Astrocyte of the spinal cord (primary cell): ENCODE results near the gene ATF7IP.
"Not testable (repeated sequence)": the region's sequence is repeated elsewhere in the genome, so short reads cannot be mapped to it uniquely, and the experiment has no call there.

Experiments used
- DNase-seq: peaks from one replicate; pipeline ENCODE4 v3.0.0; 2011; ENCODE audit warnings: low read depth, low spot score
- H3K4me3 ChIP-seq: 2 replicates; pipeline ENCODE4 v1.5.1; 2011; ENCODE audit warnings: low read depth, mild to moderate bottlenecking, low read length, moderate library complexity
- CTCF ChIP-seq: IDR thresholded peaks from 2 replicates; pipeline ENCODE4 v1.5.1; 2012; ENCODE audit warnings: low read depth, mild to moderate bottlenecking, low read length, inconsistent platforms
- in situ Hi-C: cut with HindIII; loops from 2 replicates; pipeline ENCODE4 v1.10.0; 2017; ENCODE audit warnings: low sequenced_read_pairs

The ATF7IP gene

DNA sequence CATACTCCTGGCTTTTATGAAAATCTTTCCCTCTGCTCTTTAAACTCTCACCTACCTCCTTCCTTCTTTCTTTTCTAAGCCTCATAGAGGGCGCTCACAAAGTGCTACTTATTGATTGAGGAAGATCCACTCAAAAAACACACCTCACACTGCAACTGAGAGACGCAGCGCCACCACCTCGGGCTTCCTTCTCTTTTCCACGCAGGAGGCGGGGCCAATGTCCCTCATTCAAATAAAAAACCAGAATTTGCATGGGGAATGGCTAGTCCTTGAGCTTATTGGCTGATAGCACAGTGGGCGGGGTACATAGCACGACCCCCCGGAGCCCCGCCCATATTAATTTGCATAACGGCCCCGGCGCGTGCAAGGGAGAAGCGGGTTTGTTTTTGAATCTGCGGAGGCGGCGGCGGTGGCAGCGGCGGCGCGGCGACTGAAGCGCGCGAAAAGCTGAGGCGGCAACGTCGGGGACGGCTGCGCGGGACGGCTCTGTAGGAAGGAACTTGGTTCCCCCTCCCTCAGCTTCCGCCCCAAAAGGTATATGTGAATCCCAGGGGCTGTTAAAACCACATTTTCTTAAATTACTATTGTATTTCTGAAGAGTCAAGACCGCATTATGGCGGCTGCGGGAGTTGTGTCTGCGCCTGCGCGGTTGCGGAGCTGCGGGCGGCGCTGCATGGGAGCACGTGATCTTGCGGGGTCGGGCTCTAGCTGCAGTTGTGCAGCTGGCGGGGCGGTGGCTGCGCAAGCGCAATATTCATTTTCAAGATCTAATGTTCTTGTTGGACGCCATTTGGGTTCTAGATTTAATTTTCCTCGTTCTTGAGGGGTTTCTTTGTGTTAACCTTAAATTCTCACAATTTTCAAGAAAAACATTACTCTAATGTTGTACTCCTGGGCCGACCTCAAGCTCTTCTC is at the start of gene ATF7IP:
TSS of gene ATF7IP (plus strand) at position 389 of the 915 bp plus-strand sequence. CDS start 58,234 bp downstream, outside the sequence.
- peak; percentile 99 for DNase-seq
- H3K4me3 ChIP-seq, result peak within 1 kb of the TSS; percentile 60
- peak; percentile 23 for TF ChIP-seq CTCF
- in situ Hi-C loops, result no loop called here

DNA sequence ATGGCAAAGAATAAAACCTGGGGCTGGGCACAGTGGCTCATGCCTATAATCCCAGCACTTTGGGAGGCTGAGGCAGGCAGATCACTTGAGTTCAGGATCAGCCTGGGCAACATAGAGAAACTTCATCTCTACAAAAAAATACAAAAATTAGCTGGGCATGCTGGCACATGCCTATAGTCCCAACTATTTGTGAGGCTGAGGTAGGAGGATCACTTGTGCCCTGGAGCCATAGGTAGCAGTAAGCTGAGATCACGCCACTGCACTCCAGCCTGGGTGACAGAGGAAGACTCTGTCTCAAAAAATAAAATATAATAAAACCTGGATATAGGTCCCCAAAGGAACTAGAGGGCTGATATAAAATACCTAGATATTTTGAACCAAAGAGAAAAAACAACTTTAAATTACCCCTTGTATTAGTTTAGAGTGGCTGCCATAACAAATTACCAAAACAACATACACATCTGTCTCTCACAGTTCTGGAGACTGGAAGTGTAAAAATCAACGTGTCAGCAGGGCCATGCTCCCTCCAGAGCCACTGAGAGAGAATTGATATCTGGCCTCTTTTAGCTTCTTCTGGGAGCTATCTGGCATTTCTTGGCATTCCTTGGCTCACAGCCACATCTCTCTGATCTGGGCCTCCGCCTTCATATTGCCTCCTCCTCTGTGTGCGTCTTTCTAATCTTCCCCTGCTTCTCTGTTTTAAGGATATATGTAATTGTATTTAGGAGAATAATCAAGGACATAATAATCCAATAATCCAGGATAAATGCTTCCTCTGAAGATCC is 47.9 kb upstream of the ATF7IP start:
- in situ Hi-C loops, result no loop called here
- no peak for TF ChIP-seq CTCF
- no peak overlapping the region for H3K4me3 ChIP-seq
- no peak for DNase-seq

- DNase-seq, in situ Hi-C loops, H3K4me3 ChIP-seq: not testable (repeated sequence)
Measured at GRCh38 chr12:14319704-14320427, 45.6 kb upstream of the ATF7IP start.

DNA sequence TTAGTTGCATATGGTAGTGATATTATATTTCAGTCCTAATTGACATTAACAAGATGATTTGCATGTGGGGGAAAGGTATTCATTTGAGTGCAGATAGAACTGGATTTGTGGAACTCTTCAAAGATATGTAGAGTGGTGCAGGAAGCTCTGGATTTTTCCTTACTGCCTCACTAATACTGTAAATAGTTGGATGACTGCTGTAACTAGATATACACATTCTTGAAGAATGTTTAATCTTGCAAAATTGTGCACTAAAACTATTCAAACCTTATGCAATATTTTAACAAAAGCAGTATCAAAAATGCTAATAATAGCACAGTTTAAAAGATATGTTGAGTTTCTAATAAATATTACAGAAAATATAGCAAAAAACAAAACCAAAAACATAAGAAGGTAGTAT is 43.1 kb upstream of the ATF7IP start:
- in situ Hi-C loops, result no loop called here
- TF ChIP-seq CTCF, result no peak
- no peak for DNase-seq
- no peak overlapping the region for H3K4me3 ChIP-seq

GRCh38 chr12:14325716-14326343 is 39.7 kb upstream of the ATF7IP start:
- DNase-seq, result no peak
- H3K4me3 ChIP-seq, result no peak overlapping the region
- in situ Hi-C loops, result no loop called here
- TF ChIP-seq CTCF, result no peak

- no peak for TF ChIP-seq CTCF
- DNase-seq, result peak; percentile 1
- H3K4me3 ChIP-seq, result no peak overlapping the region
- in situ Hi-C loops, result no loop called here
Measured at GRCh38 chr12:14326699-14327098, 38.8 kb upstream of the ATF7IP start.
